Smooth muscle cell (in vitro differentiated cells): Measurements from ENCODE around the gene MKS1. TPM values are rescaled to one million over a fixed set of nuclear protein-coding genes. Genes with fewer than 3 reads are reported as not detected.

Experiments
- DNase-seq: peaks from one replicate; lab custom pipeline; 2025; ENCODE audit not compliant: unreplicated experiment; lab: John Stamatoyannopoulos, UW
- H2AFZ ChIP-seq: fragments of 200-600 bp; sonication (generic); 2 replicates; pipeline ENCODE4 v1.6.0; 2016; ENCODE audit warnings: antibody characterized with exemption, low read depth, mild to moderate bottlenecking
- H3F3A ChIP-seq: fragments of 200-600 bp; sonication (generic); 2 replicates; pipeline ENCODE4 v1.6.0; 2017; ENCODE audit warnings: antibody characterized with exemption, low read depth
- H3K27ac ChIP-seq: fragments of 200-600 bp; sonication (generic); 2 replicates; pipeline ENCODE4 v1.5.1; 2016; ENCODE audit warnings: low read depth, mild to moderate bottlenecking
- H3K27me3 ChIP-seq: fragments of 200-600 bp; sonication (generic); 2 replicates; pipeline ENCODE4 v1.6.1; 2016; ENCODE audit warnings: low read depth, mild to moderate bottlenecking
- H3K36me3 ChIP-seq: fragments of 200-600 bp; sonication (generic); 2 replicates; pipeline ENCODE4 v1.5.1; 2016; ENCODE audit warnings: low read depth
- H3K4me1 ChIP-seq: fragments of 200-600 bp; sonication (generic); 2 replicates; pipeline ENCODE4 v1.5.1; 2016; ENCODE audit warnings: low read depth
- H3K4me2 ChIP-seq: fragments of 200-600 bp; sonication (generic); 2 replicates; pipeline ENCODE4 v1.6.0; 2016; ENCODE audit warnings: mild to moderate bottlenecking
- H3K4me3 ChIP-seq: fragments of 200-600 bp; sonication (generic); 2 replicates; pipeline ENCODE4 v1.5.1; 2016; ENCODE audit warnings: mild to moderate bottlenecking
- H3K79me2 ChIP-seq: fragments of 200-600 bp; sonication (generic); 2 replicates; pipeline ENCODE4 v1.6.0; 2016; ENCODE audit warnings: low read depth, mild to moderate bottlenecking
- H3K9ac ChIP-seq: fragments of 200-600 bp; sonication (generic); 2 replicates; pipeline ENCODE4 v1.6.0; 2016; ENCODE audit warnings: low read depth
- H3K9me3 ChIP-seq: fragments of 200-600 bp; sonication (generic); replicated peaks from 2 replicates; pipeline ENCODE4 v1.5.1; 2016; ENCODE audit warnings: low read depth
- H4K20me1 ChIP-seq: fragments of 200-600 bp; sonication (generic); 2 replicates; pipeline ENCODE4 v1.6.0; 2016; ENCODE audit warnings: low read depth
- WGBS: methylation state at CpG from one replicate; pipeline ENCODE4 v1.1.7; 2016; ENCODE audit warnings: low lambda C conversion rate; 5-methylcytosine and 5-hydroxymethylcytosine counted together
- polyA plus RNA-seq: library from polyadenylated mRNA; unstranded; fragments of >200 nt; fragmentation: Nextera tagmentation; extraction: Ambion mirVana; gene quantifications from 2 replicates; pipeline ENCODE4 v1.2.1, GENCODE V29; 2016
- total RNA-seq: library from RNA; depleted of rRNA; stranded (reverse); fragments of >200 nt; gene quantifications from 2 replicates; pipeline ENCODE4 v1.2.3, GENCODE V29; 2014
- TF ChIP-seq, protein P1 (sequence below): fragments of 200-600 bp; sonication (generic); IDR thresholded peaks from 2 replicates; pipeline ENCODE4 v1.5.1; 2017; ENCODE audit warnings: borderline replicate concordance, mild to moderate bottlenecking, antibody characterized with exemption; ENCODE audit not compliant: insufficient read depth, poor library complexity, severe bottlenecking

MKS1 gene
- 9.2 and 15.6 TPM in 2 replicates for total RNA-seq
- polyA plus RNA-seq: 15.0 and 22.8 TPM in 2 replicates

DNA sequence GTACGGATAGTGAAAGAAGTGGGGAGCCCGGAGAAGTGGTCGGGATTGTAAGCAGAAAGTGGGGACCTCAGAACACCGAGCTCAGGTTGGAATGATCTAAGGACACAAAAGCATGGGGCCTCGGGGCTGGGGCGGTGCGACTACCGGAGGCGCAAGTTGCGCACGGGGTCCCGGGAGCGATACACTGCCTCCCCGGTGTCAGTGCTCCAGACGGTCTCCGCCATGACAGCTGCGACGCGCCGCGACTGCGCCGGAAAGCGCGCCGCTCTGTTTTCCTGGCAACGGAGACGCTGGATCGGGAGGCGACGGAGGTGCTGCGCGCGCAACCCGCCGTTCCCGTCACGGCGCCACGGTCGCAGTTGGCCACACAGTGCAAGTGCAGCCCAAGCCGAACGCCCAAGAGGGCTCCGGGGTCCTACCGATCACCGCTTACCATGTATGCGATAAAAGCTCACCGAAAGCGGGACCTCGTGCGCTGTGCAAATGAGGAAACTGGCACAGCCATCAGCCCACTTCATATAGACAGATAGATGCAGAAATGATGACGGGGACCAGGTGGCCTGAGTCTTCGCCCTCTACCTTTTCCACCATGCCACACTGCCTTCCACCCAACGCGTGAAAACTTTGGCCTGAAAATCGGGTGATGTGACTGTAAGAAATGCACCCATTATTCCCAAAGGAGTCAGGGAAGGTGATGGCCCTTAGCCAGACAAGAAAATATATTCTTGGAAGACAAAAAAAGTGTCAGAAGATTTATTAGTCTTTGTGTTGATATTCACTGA lies at the start of gene MKS1:
TSS of gene MKS1 (minus strand) at position 249 of the 782 bp plus-strand sequence. CDS start at position 224, 25 bp downstream.
- Histone ChIP-seq H3K4me1 (peaks cover 5% of the 10 kb centered on the region), H3F3A (no peaks in the 10 kb centered on the region), H3K9me3 (no peaks in the 10 kb centered on the region), H3K36me3 (no peaks in the 10 kb centered on the region), H3K27me3 (no peaks in the 10 kb centered on the region), H3K4me2 (peak within 1 kb of the TSS; percentile 88), H4K20me1 (no peaks in the 10 kb centered on the region), H3K4me3 (peak within 1 kb of the TSS; percentile 75), H2AFZ (peak within 1 kb of the TSS; percentile 87), H3K27ac (peak within 1 kb of the TSS; percentile 65), H3K9ac (peak within 1 kb of the TSS; percentile 90), H3K79me2 (no peaks in the 10 kb centered on the region)
- TF ChIP-seq, protein P1, sequence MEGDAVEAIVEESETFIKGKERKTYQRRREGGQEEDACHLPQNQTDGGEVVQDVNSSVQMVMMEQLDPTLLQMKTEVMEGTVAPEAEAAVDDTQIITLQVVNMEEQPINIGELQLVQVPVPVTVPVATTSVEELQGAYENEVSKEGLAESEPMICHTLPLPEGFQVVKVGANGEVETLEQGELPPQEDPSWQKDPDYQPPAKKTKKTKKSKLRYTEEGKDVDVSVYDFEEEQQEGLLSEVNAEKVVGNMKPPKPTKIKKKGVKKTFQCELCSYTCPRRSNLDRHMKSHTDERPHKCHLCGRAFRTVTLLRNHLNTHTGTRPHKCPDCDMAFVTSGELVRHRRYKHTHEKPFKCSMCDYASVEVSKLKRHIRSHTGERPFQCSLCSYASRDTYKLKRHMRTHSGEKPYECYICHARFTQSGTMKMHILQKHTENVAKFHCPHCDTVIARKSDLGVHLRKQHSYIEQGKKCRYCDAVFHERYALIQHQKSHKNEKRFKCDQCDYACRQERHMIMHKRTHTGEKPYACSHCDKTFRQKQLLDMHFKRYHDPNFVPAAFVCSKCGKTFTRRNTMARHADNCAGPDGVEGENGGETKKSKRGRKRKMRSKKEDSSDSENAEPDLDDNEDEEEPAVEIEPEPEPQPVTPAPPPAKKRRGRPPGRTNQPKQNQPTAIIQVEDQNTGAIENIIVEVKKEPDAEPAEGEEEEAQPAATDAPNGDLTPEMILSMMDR: peak; percentile 34
- peak; percentile 87 for DNase-seq
- 8% methylated on average over 49 of the region's 56 CpGs for WGBS

DNA sequence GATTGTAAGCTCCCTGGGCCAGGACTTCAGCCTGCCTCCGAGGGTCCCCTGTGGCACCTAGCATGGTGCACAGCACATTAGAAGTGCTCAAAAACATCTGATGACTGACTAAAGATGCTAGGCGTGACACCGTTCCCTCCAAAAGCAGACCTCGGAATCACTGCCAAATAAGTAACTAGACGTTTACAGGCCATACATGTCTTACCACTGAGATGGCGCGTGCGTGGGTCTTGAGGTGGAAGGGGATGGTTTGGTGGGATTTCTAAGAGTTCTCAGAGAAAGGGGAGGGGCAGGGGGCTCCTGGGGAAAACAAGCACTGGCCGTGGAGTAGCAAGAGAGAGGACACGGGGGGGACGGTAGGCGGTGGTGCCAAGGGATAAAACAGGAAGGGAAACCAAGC lies 49.3 kb upstream of the MKS1 start:
- H3K9ac ChIP-seq: no peak overlapping the region
- H3K9me3 ChIP-seq: no peaks in the 10 kb centered on the region
- no peaks in the 10 kb centered on the region for H3K79me2 ChIP-seq
- 95% methylated on average over 12 of the region's 12 CpGs for WGBS
- no peaks in the 10 kb centered on the region for H3K36me3 ChIP-seq
- H2AFZ ChIP-seq: no peak overlapping the region
- H3K4me1 ChIP-seq: no peaks in the 10 kb centered on the region
- H4K20me1 ChIP-seq: no peaks in the 10 kb centered on the region
- H3K27ac ChIP-seq: no peak overlapping the region
- H3F3A ChIP-seq: no peaks in the 10 kb centered on the region
- peaks cover 25% of the 10 kb centered on the region for H3K27me3 ChIP-seq
- TF ChIP-seq, protein P1: no peak
- no peak overlapping the region for H3K4me2 ChIP-seq
- DNase-seq: no peak
- no peak overlapping the region for H3K4me3 ChIP-seq

DNA sequence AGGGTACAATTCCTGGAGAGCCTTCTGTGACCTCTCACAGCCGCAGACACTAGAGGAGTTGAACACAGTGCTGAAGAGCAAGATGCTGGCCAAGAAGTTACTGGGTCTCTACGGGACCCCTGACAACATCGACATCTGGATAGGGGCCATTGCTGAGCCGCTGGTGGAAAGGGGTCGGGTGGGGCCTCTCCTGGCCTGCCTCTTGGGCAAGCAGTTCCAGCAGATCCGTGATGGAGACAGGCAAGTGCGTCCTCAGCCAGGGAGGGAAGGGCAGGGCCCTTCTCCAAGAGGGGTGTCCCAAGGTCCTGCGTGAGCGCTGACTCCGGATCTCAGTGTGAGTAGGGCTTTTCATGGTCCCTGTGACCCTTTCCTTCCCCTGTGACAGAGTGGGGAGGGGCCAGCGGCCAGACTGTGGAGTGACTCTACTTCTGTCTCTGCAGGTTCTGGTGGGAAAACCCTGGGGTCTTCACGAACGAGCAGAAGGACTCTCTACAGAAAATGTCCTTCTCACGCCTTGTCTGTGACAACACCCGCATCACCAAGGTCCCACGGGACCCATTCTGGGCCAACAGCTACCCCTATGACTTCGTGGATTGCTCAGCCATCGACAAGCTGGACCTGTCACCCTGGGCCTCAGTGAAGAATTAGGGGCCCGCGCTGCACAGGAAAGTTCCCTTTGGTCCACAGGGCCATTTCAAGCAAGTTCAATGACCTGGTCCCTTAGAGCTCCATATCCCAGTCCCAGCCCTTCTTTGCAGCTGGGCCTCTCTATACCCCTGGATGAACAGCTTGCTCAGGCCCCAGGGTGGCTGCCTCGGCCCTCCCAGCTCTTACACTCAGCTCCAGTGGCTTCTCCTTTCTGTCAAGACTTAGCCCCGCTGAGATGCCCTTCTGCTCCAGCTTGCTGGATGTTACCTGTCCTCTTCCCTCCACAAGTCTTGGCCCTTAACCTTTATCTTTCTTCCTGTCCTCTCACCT lies 48.6 kb upstream of the MKS1 start:
- 91% methylated on average over 22 of the region's 22 CpGs for WGBS
- Histone ChIP-seq H3F3A (no peaks in the 10 kb centered on the region), H2AFZ (no peak overlapping the region), H4K20me1 (no peaks in the 10 kb centered on the region), H3K4me3 (no peak overlapping the region), H3K4me1 (no peaks in the 10 kb centered on the region), H3K9me3 (no peaks in the 10 kb centered on the region), H3K4me2 (no peak overlapping the region), H3K27me3 (peaks cover 32% of the 10 kb centered on the region), H3K27ac (no peak overlapping the region), H3K36me3 (no peaks in the 10 kb centered on the region), H3K79me2 (no peaks in the 10 kb centered on the region), H3K9ac (no peak overlapping the region)
- DNase-seq: no peak
- TF ChIP-seq, protein P1: no peak
